ENCODE data around the gene DYNLL2.

The DYNLL2 gene

DNA sequence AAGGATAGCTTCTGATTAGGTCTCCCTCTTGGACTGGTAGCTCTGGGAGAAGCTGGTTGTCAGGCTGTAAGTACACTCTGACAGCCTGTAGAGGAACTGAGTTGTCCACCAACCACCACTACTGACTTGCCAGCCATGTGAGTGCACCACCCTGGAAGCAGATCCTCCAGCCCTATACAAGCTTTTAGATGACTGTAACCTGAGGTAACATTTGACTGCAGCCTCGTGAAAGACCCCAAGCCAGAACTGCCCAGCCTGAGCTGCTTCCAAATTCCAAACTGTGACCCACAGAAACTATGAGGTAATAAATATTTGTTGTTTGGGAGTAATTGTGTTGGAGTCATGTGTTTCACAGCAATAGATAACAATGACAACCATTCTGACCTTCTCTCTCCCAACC lies 30.8 kb upstream of the DYNLL2 start:
- no peak for DNase-seq
- TF ChIP-seq, protein P1, sequence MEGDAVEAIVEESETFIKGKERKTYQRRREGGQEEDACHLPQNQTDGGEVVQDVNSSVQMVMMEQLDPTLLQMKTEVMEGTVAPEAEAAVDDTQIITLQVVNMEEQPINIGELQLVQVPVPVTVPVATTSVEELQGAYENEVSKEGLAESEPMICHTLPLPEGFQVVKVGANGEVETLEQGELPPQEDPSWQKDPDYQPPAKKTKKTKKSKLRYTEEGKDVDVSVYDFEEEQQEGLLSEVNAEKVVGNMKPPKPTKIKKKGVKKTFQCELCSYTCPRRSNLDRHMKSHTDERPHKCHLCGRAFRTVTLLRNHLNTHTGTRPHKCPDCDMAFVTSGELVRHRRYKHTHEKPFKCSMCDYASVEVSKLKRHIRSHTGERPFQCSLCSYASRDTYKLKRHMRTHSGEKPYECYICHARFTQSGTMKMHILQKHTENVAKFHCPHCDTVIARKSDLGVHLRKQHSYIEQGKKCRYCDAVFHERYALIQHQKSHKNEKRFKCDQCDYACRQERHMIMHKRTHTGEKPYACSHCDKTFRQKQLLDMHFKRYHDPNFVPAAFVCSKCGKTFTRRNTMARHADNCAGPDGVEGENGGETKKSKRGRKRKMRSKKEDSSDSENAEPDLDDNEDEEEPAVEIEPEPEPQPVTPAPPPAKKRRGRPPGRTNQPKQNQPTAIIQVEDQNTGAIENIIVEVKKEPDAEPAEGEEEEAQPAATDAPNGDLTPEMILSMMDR (IDR thresholded peaks at IDR 0.05; ENCODE audit: low read depth, low read length) = no peak
- Histone ChIP-seq H3K27ac (no peak overlapping the region), H3K9me3 (ENCODE audit: severe bottlenecking) (no peaks in the 10 kb centered on the region), H3K4me3 (ENCODE audit: low read depth, low read length) (no peak overlapping the region), H3K36me3 (no peaks in the 10 kb centered on the region), H3K27me3 (ENCODE audit: insufficient read depth, low read depth, severe bottlenecking) (no peaks in the 10 kb centered on the region)

DNA sequence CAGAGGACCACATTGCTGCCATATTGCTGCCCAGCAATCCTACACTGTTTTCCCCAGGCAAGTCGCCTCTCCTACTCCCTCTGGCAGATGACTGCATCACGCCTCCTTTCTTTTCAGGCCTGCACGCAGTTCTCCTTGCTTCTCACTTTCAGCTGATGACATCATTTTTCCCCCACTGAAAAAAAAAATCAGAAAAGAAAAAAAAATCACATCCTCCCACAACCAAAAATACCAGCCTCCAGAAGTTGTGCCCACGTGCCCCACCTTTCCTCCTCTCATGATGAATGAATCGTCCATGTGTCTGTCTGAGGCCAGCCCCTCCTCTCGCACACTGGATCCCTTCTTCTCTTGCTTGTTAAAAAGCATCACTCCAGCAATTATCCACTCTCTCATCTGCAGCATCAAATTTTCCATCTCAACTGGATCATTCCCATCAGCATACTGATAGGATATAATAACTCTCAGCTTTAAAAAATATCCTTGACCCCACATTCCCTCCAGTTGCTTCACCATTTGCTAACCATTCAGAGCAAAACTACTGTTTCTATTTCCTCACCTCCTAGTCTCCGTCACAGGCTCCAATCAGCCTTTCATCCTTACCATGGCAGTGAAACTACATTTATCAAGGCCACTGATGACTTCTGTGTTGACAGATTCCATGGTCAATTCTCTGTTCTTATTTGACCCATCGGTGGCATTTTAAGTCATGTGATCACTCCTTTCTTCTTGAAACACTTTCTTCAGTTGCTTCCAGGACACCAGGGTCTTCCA lies 30.1 kb upstream of the DYNLL2 start:
- Histone ChIP-seq H3K4me3 (ENCODE audit: low read depth, low read length) (no peak overlapping the region), H3K27ac (no peak overlapping the region), H3K36me3 (no peaks in the 10 kb centered on the region), H3K27me3 (ENCODE audit: insufficient read depth, low read depth, severe bottlenecking) (no peaks in the 10 kb centered on the region), H3K9me3 (ENCODE audit: severe bottlenecking) (no peaks in the 10 kb centered on the region)
- no peak for DNase-seq
- TF ChIP-seq, protein P1 (IDR thresholded peaks at IDR 0.05; ENCODE audit: low read depth, low read length) = no peak

GRCh38 chr17:58054641-58055040 lies 28.6 kb upstream of the DYNLL2 start:
- TF ChIP-seq, protein P1 (IDR thresholded peaks at IDR 0.05; ENCODE audit: low read depth, low read length) = no peak
- no peak overlapping the region for H3K27ac ChIP-seq
- H3K9me3 ChIP-seq (ENCODE audit: severe bottlenecking) = no peaks in the 10 kb centered on the region
- no peak overlapping the region for H3K4me3 ChIP-seq (ENCODE audit: low read depth, low read length)
- H3K36me3 ChIP-seq = no peaks in the 10 kb centered on the region
- DNase-seq = no peak
- no peaks in the 10 kb centered on the region for H3K27me3 ChIP-seq (ENCODE audit: insufficient read depth, low read depth, severe bottlenecking)

DNA sequence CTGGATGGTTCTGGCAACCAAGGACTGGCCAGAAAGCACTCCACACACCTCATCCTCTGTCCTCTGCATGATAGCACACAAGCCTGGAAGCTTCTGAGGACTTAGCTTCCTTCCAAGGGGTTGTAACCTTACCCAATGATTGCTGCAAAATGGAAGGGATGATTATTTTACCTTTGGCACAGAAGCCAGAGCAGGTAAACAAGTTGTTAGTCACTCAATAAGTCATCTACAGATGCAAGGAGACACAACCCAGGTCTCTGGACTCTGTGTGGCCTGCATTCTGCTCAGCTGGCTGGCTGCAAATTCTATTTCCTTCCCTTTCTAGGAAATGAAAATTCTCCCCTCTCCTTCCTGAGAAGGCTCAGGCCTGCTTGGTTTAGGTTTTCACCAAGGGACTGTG lies 26.7 kb upstream of the DYNLL2 start:
- H3K4me3 ChIP-seq (ENCODE audit: low read depth, low read length) = no peak overlapping the region
- H3K36me3 ChIP-seq = no peaks in the 10 kb centered on the region
- DNase-seq = no peak
- H3K9me3 ChIP-seq (ENCODE audit: severe bottlenecking) = no peaks in the 10 kb centered on the region
- TF ChIP-seq, protein P1 (IDR thresholded peaks at IDR 0.05; ENCODE audit: low read depth, low read length) = no peak
- no peaks in the 10 kb centered on the region for H3K27me3 ChIP-seq (ENCODE audit: insufficient read depth, low read depth, severe bottlenecking)
- no peak overlapping the region for H3K27ac ChIP-seq

- Histone ChIP-seq H3K9me3 (ENCODE audit: severe bottlenecking) (no peaks in the 10 kb centered on the region), H3K27me3 (ENCODE audit: insufficient read depth, low read depth, severe bottlenecking) (no peaks in the 10 kb centered on the region), H3K4me3 (ENCODE audit: low read depth, low read length) (no peak overlapping the region), H3K36me3 (no peaks in the 10 kb centered on the region), H3K27ac (no peak overlapping the region)
- no peak for DNase-seq
- TF ChIP-seq, protein P1 (IDR thresholded peaks at IDR 0.05; ENCODE audit: low read depth, low read length) = no peak
Observed at GRCh38 chr17:58059141-58059540, 24.1 kb upstream of the DYNLL2 start.

All from WERI-Rb-1 (cell line).